ENCODE data around the gene PTPRM. TPM values are rescaled to one million over a fixed set of nuclear protein-coding genes. Genes with fewer than 3 reads are reported as not detected.

The PTPRM gene
- total and polyA plus RNA-seq, 2 experiments from 2014 or later, result 30.9 to 62.8 TPM

DNA sequence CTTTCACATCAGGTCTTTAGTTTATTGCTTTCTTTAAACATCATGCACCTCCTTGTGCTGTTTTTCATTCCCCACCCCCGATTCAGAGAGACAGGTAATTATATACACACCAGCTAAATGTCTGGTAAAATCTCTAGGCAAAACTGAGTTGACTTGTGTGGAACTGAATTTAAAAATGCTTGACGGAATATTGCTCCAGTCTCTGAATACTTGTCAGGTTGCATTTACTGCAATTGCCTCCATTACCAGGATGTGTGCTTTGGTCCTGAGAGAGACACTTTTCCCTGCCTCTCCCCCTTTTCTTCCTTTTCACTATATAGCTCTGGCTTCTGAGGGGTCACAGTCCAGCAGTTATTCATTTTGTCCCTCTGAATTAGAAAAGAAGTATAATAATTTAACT lies 104.0 kb downstream of the PTPRM start:
- whole genome bisulfite sequencing, 2 experiments (ENCODE audit: low coverage in 1 of 2, low lambda C conversion rate in 2 of 2, missing lambda C conversion rate in 2 of 2), result 90 to 96% methylated on average over 2 of the region's 2 CpGs
- no peaks in the 10 kb centered on the region for H4K20me1 ChIP-seq (ENCODE audit: insufficient read depth)
- no peak overlapping the region for H3K9ac ChIP-seq
- no peaks in the 10 kb centered on the region for H3K9me2 ChIP-seq (ENCODE audit: insufficient read depth)
- H3K4me1 ChIP-seq (ENCODE audit: insufficient read depth), result no peaks in the 10 kb centered on the region
- no peak overlapping the region for H2AFZ ChIP-seq
- no peaks in the 10 kb centered on the region for H3K79me2 ChIP-seq (ENCODE audit: insufficient read depth)
- no peak overlapping the region for H3K4me2 ChIP-seq (ENCODE audit: unreplicated experiment)
- H3K27me3 ChIP-seq (replicated peaks; ENCODE audit: insufficient read depth), result no peaks in the 10 kb centered on the region
- TF ChIP-seq EZH2phosphoT487 (IDR thresholded peaks at IDR 0.05; ENCODE audit: insufficient read depth, low read depth) (no peak), EZH2 (IDR thresholded peaks at IDR 0.05; ENCODE audit: insufficient read depth, poor library complexity, severe bottlenecking) (no peak)
- H3K9me3 ChIP-seq (ENCODE audit: low read depth), result no peaks in the 10 kb centered on the region
- no peaks in the 10 kb centered on the region for H3K36me3 ChIP-seq (ENCODE audit: low read depth)
- in situ Hi-C loops (cut with MboI), result no loop called here
- no peak overlapping the region for H3K27ac ChIP-seq
- no peaks in the 10 kb centered on the region for H3F3A ChIP-seq (ENCODE audit: insufficient read depth)
- H3K4me3 ChIP-seq, result no peak overlapping the region
- no peak for DNase-seq

DNA sequence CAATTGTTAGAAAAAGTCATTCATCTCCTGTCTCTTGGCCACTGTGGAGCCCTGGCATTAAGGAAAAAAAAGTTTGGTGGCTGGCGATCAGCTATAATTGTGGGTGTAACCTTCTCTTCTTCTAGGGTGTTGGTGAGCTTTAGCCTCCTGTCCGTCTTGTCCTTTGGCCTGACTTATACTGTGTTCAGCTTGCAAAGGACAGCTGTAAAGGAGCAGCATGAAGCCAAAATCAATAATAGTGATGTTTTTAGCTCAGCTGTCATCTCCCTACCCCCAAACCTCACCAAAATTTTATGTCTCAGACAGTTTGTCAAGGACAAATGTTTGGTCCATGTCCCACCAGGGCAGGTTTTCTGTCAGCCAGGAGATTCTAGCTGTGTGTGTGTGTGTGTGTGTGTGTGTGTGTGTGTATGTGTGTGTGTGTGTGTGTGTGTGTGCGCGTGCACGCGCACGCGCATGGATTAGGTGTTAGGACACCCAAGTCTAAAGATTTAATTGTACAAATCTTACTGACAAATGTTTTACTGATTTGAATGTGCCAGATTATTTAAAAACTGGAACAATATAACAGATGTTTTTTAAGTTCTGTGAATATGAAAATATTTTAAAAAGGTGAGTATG lies 109.2 kb downstream of the PTPRM start:
- Histone ChIP-seq H3F3A (ENCODE audit: insufficient read depth) (no peaks in the 10 kb centered on the region), H3K9me3 (ENCODE audit: low read depth) (no peaks in the 10 kb centered on the region), H3K27ac (no peak overlapping the region), H3K4me3 (no peak overlapping the region), H3K79me2 (ENCODE audit: insufficient read depth) (peaks cover 21% of the 10 kb centered on the region; the same call in 1 of the 2 replicates), H3K4me2 (ENCODE audit: unreplicated experiment) (no peak overlapping the region), H4K20me1 (ENCODE audit: insufficient read depth) (no peaks in the 10 kb centered on the region), H3K27me3 (replicated peaks; ENCODE audit: insufficient read depth) (no peaks in the 10 kb centered on the region), H2AFZ (no peak overlapping the region), H3K9me2 (ENCODE audit: insufficient read depth) (no peaks in the 10 kb centered on the region), H3K9ac (no peak overlapping the region), H3K4me1 (ENCODE audit: insufficient read depth) (no peaks in the 10 kb centered on the region), H3K36me3 (ENCODE audit: low read depth) (no peaks in the 10 kb centered on the region)
- in situ Hi-C loops (cut with MboI), result no loop called here
- no peak for DNase-seq
- TF ChIP-seq EZH2phosphoT487 (IDR thresholded peaks at IDR 0.05; ENCODE audit: insufficient read depth, low read depth), result no peak
- TF ChIP-seq EZH2 (IDR thresholded peaks at IDR 0.05; ENCODE audit: insufficient read depth, poor library complexity, severe bottlenecking), result no peak
- WGBS, 2 experiments (ENCODE audit: low coverage in 1 of 2, low lambda C conversion rate in 2 of 2, missing lambda C conversion rate in 2 of 2), result 78 to 86% methylated on average over 8 of the region's 8 CpGs

- no peak for DNase-seq
- peaks cover 26% of the 10 kb centered on the region; the same call in 1 of the 2 replicates for H3K79me2 ChIP-seq (ENCODE audit: insufficient read depth)
- no peaks in the 10 kb centered on the region for H3K9me3 ChIP-seq (ENCODE audit: low read depth)
- no peaks in the 10 kb centered on the region for H3F3A ChIP-seq (ENCODE audit: insufficient read depth)
- H2AFZ ChIP-seq, result no peak overlapping the region
- no peak overlapping the region for H3K4me2 ChIP-seq (ENCODE audit: unreplicated experiment)
- no peaks in the 10 kb centered on the region for H3K27me3 ChIP-seq (replicated peaks; ENCODE audit: insufficient read depth)
- no peak overlapping the region for H3K9ac ChIP-seq
- H3K4me3 ChIP-seq, result no peak overlapping the region
- H4K20me1 ChIP-seq (ENCODE audit: insufficient read depth), result no peaks in the 10 kb centered on the region
- TF ChIP-seq EZH2 (IDR thresholded peaks at IDR 0.05; ENCODE audit: insufficient read depth, poor library complexity, severe bottlenecking) (no peak), EZH2phosphoT487 (IDR thresholded peaks at IDR 0.05; ENCODE audit: insufficient read depth, low read depth) (no peak)
- H3K36me3 ChIP-seq (ENCODE audit: low read depth), result no peaks in the 10 kb centered on the region
- no peaks in the 10 kb centered on the region for H3K9me2 ChIP-seq (ENCODE audit: insufficient read depth)
- no peak overlapping the region for H3K27ac ChIP-seq
- 80 to 82% methylated on average over 4 of the region's 4 CpGs for WGBS, 2 experiments (ENCODE audit: low coverage in 1 of 2, low lambda C conversion rate in 2 of 2, missing lambda C conversion rate in 2 of 2)
- no peaks in the 10 kb centered on the region for H3K4me1 ChIP-seq (ENCODE audit: insufficient read depth)
- in situ Hi-C loops (cut with MboI), result no loop called here
Measured at GRCh38 chr18:7677001-7677400, 109.9 kb downstream of the PTPRM start.

DNA sequence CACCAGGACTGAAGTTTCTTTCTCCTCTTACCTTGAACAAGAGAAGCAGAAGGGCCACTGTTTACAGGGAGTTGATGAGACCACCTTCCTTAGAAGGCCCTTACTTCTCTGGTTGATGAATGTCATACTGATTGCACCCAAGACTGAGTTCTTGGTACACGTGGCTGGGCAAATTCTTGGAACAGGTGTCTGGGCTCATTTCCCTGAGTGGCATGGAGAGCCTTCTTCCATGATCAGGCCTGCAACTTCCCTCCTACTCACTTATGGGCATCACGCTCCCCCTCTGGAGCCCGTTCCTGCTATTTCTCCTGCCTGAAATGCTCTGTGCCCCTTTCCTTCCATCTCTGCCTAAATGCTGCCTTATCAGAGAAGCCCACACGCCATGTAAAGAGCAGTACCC lies 110.3 kb downstream of the PTPRM start:
- in situ Hi-C loops (cut with MboI), result no loop called here
- Histone ChIP-seq H2AFZ (no peak overlapping the region), H3K27me3 (replicated peaks; ENCODE audit: insufficient read depth) (no peaks in the 10 kb centered on the region), H4K20me1 (ENCODE audit: insufficient read depth) (no peaks in the 10 kb centered on the region), H3K4me1 (ENCODE audit: insufficient read depth) (no peaks in the 10 kb centered on the region), H3K4me2 (ENCODE audit: unreplicated experiment) (no peak overlapping the region), H3K27ac (no peak overlapping the region), H3K9me3 (ENCODE audit: low read depth) (no peaks in the 10 kb centered on the region), H3K9ac (no peak overlapping the region), H3K36me3 (ENCODE audit: low read depth) (no peaks in the 10 kb centered on the region), H3F3A (ENCODE audit: insufficient read depth) (no peaks in the 10 kb centered on the region), H3K79me2 (ENCODE audit: insufficient read depth) (peaks cover 30% of the 10 kb centered on the region; the same call in 1 of the 2 replicates), H3K9me2 (ENCODE audit: insufficient read depth) (no peaks in the 10 kb centered on the region), H3K4me3 (no peak overlapping the region)
- TF ChIP-seq EZH2phosphoT487 (IDR thresholded peaks at IDR 0.05; ENCODE audit: insufficient read depth, low read depth) (no peak), EZH2 (IDR thresholded peaks at IDR 0.05; ENCODE audit: insufficient read depth, poor library complexity, severe bottlenecking) (no peak)
- DNase-seq, result no peak
- WGBS, 2 experiments (ENCODE audit: low coverage in 1 of 2, low lambda C conversion rate in 2 of 2, missing lambda C conversion rate in 2 of 2), result 86 to 93% methylated on average over 4 of the region's 4 CpGs
